Measurements from ENCODE around the gene TLR2. TPM values are rescaled to one million over a fixed set of nuclear protein-coding genes. Genes with fewer than 3 reads are reported as not detected.
"Not testable (repeated sequence)": the region's sequence is repeated elsewhere in the genome, so short reads cannot be mapped to it uniquely, and the experiment has no call there.

Gene TLR2
- total RNA-seq, 1 donor from 2014 or later = 3.5 TPM

GRCh38 chr4:153655002-153655541 lies 29.0 kb upstream of the TLR2 start:
- no peak for DNase-seq
- no peak for ATAC-seq (ENCODE audit: poor library complexity)
- intact Hi-C loops (cut with DNase I) = no loop called here

GRCh38 chr4:153655928-153656327 lies 28.2 kb upstream of the TLR2 start:
- intact Hi-C loops (cut with DNase I) = no loop called here
- DNase-seq = peak; percentile 70
- peak; percentile 66 for ATAC-seq (ENCODE audit: poor library complexity)

GRCh38 chr4:153661215-153661822 lies 22.8 kb upstream of the TLR2 start:
- peak; percentile 73 for ATAC-seq (ENCODE audit: poor library complexity)
- DNase-seq = no peak
- intact Hi-C loops (cut with DNase I) = no loop called here

GRCh38 chr4:153661908-153662307 lies 22.2 kb upstream of the TLR2 start:
- DNase-seq (no peak), ATAC-seq (ENCODE audit: poor library complexity) (no peak)
- intact Hi-C loops (cut with DNase I) = no loop called here

GRCh38 chr4:153663667-153664066 lies 20.4 kb upstream of the TLR2 start:
- DNase-seq = no peak
- intact Hi-C loops (cut with DNase I) = no loop called here
- no peak for ATAC-seq (ENCODE audit: poor library complexity)

GRCh38 chr4:153666505-153666904 lies 17.6 kb upstream of the TLR2 start:
- ATAC-seq (ENCODE audit: poor library complexity); intact Hi-C loops (cut with DNase I); DNase-seq: not testable (repeated sequence)

GRCh38 chr4:153668647-153669046 lies 15.4 kb upstream of the TLR2 start:
- intact Hi-C loops (cut with DNase I) = no loop called here
- ATAC-seq (ENCODE audit: poor library complexity) (no peak), DNase-seq (no peak)

GRCh38 chr4:153669838-153670237 lies 14.2 kb upstream of the TLR2 start:
- ATAC-seq (ENCODE audit: poor library complexity) (no peak), DNase-seq (no peak)
- intact Hi-C loops (cut with DNase I) = no loop called here

- DNase-seq (no peak), ATAC-seq (ENCODE audit: poor library complexity) (no peak)
- intact Hi-C loops (cut with DNase I) = no loop called here
Measured at GRCh38 chr4:153676486-153676885, 7.6 kb upstream of the TLR2 start.

GRCh38 chr4:153676984-153677383 lies 7.1 kb upstream of the TLR2 start:
- ATAC-seq (ENCODE audit: poor library complexity) (no peak), DNase-seq (no peak)
- intact Hi-C loops (cut with DNase I) = no loop called here

GRCh38 chr4:153679486-153679885 lies 4.6 kb upstream of the TLR2 start:
- DNase-seq (no peak), ATAC-seq (ENCODE audit: poor library complexity) (peak; percentile 18)
- intact Hi-C loops (cut with DNase I) = no loop called here

- intact Hi-C loops (cut with DNase I) = no loop called here
- ATAC-seq (ENCODE audit: poor library complexity) (no peak), DNase-seq (no peak)
Measured at GRCh38 chr4:153683763-153684181, 308 bp upstream of the TLR2 start.

- DNase-seq (no peak), ATAC-seq (ENCODE audit: poor library complexity) (no peak)
- intact Hi-C loops (cut with DNase I) = no loop called here
Measured at GRCh38 chr4:153684971-153685371, 891 bp downstream of the TLR2 start.

GRCh38 chr4:153704522-153704921 lies 20.4 kb downstream of the TLR2 start:
- intact Hi-C loops (cut with DNase I) = no loop called here
- DNase-seq (no peak), ATAC-seq (ENCODE audit: poor library complexity) (no peak)

- intact Hi-C loops (cut with DNase I) = no loop called here
- ATAC-seq (ENCODE audit: poor library complexity) (no peak), DNase-seq (no peak)
Measured at GRCh38 chr4:153705743-153706468, 21.8 kb downstream of the TLR2 start.

- no peak for ATAC-seq (ENCODE audit: poor library complexity)
- DNase-seq = no peak
- intact Hi-C loops (cut with DNase I) = no loop called here
Measured at GRCh38 chr4:153706519-153706918, 22.4 kb downstream of the TLR2 start.

GRCh38 chr4:153710681-153711080 lies 26.6 kb downstream of the TLR2 start:
- ATAC-seq (ENCODE audit: poor library complexity) (no peak), DNase-seq (no peak)
- intact Hi-C loops (cut with DNase I) = no loop called here

GRCh38 chr4:153713866-153714646 lies 30.0 kb downstream of the TLR2 start:
- DNase-seq (no peak), ATAC-seq (ENCODE audit: poor library complexity) (no peak)
- intact Hi-C loops (cut with DNase I) = no loop called here

- ATAC-seq (ENCODE audit: poor library complexity) = no peak
- intact Hi-C loops (cut with DNase I) = no loop called here
- DNase-seq = no peak
Measured at GRCh38 chr4:153722036-153722435, 38.0 kb downstream of the TLR2 start.

GRCh38 chr4:153724606-153725005 lies 40.5 kb downstream of the TLR2 start:
- no peak for DNase-seq
- intact Hi-C loops (cut with DNase I) = no loop called here

More at GRCh38 chr4:153724606-153725005, 40.5 kb downstream of the TLR2 start:
- no peak for ATAC-seq (ENCODE audit: poor library complexity)

Data from Right ventricle myocardium superior (tissue), 1 donor.